Subcutaneous adipose tissue (tissue), 4 donors: ENCODE measurements around the gene NSF. TPM values are rescaled to one million over a fixed set of nuclear protein-coding genes. Genes with fewer than 3 reads are reported as not detected.

ENCODE experiments used
- total RNA-seq, 4 donors: library from RNA; depleted of rRNA; stranded (reverse); fragments of >200 nt; gene quantifications; one replicate each; pipeline ENCODE4 v1.1.0, GENCODE V29; 2016
- TF ChIP-seq, protein P1 (sequence below): fragments of 450-650 bp; IDR thresholded peaks from one replicate; pipeline ENCODE4 v1.5.1; 2016; ENCODE audit warnings: low read depth, mild to moderate bottlenecking, control low read depth, antibody characterized with exemption, moderate library complexity

The NSF gene
- total RNA-seq, 4 donors from 2014 or later = 15.1 to 26.3 (median 19.3) TPM

DNA sequence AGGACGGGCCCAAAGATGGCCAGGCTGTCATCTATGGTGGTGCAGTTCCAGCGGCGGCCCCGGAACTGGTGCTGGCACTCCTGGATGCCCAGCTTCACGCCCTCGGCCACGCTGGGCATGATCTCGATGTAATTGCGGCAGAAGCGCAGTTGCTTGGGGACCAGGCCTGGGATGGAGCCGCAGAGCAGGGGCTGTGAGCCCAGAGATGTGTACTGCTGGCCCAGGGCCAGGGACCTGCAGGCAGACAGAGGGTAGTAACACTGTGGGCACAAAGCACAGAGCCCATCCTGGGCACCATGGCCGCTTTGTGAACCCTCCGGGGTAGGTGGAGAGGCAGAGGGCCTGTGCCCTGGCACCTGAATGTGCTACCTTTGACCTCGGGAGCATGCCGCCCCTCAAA, 183.2 kb downstream of the NSF start:
- TF ChIP-seq, protein P1, sequence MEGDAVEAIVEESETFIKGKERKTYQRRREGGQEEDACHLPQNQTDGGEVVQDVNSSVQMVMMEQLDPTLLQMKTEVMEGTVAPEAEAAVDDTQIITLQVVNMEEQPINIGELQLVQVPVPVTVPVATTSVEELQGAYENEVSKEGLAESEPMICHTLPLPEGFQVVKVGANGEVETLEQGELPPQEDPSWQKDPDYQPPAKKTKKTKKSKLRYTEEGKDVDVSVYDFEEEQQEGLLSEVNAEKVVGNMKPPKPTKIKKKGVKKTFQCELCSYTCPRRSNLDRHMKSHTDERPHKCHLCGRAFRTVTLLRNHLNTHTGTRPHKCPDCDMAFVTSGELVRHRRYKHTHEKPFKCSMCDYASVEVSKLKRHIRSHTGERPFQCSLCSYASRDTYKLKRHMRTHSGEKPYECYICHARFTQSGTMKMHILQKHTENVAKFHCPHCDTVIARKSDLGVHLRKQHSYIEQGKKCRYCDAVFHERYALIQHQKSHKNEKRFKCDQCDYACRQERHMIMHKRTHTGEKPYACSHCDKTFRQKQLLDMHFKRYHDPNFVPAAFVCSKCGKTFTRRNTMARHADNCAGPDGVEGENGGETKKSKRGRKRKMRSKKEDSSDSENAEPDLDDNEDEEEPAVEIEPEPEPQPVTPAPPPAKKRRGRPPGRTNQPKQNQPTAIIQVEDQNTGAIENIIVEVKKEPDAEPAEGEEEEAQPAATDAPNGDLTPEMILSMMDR = no peak

DNA sequence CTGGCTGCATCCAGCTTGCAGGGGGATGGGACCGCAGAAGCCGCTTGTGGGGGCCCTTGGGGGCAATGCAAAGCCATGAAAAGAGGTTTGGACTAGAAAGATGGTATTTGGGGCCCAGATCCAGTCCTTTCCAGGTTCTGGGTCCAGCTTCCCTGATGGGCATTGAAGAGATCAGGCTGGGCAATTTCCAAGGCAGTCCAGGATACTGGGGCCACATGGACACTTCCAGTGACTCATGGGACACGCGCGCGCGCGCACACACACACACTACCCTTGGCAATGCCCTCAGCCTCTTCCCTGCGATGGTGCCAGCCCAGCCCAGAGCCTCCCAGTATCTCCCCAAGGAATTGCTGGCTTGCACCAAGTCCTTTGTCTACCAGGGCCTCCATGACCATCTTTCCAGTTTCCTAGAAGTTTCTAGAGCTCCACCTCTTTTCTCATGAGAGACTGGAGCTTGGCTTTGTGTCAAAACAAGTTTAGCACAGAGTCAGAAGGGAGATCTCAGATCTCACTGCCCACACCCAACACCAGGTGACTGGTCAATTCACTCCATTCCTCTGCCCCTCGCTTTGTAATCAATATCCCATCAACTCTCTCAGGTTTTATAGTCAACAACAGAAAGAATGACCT, 183.8 kb downstream of the NSF start:
- TF ChIP-seq, protein P1 = no peak

DNA sequence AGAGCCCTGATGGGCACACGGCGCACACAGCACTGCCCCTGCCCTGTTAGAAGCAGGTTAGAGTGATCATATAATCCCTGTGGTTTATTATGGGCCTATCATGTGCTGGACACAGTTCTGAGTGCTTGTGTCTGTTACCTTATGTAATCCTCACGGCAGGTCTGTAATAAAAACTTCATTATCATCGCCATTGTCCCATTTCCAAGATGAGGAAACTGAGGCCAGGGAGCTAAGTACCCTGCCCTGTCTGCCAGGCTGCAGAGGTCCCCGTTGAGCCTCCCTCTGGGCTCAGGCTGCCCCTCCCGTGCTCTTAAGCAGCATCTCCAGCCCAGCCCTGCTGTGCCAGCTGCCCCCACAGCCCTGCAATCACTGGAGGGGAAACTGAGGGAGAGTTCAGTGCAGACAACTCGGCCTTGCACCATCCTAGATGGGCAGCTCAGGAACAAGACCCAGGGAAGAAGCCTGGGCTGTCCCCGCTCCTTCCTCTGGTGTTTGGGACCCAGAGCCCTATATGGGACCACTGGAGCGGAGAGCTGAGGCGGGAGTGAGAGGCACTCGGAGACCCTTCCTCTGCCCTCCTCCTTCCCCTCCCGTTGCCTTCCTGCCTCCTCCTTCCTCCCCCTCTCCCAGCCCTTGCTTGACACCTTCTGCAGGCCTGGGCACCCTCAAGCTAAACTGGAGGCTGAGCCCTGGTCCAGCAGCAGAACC, 186.0 kb downstream of the NSF start:
- TF ChIP-seq, protein P1 = no peak

DNA sequence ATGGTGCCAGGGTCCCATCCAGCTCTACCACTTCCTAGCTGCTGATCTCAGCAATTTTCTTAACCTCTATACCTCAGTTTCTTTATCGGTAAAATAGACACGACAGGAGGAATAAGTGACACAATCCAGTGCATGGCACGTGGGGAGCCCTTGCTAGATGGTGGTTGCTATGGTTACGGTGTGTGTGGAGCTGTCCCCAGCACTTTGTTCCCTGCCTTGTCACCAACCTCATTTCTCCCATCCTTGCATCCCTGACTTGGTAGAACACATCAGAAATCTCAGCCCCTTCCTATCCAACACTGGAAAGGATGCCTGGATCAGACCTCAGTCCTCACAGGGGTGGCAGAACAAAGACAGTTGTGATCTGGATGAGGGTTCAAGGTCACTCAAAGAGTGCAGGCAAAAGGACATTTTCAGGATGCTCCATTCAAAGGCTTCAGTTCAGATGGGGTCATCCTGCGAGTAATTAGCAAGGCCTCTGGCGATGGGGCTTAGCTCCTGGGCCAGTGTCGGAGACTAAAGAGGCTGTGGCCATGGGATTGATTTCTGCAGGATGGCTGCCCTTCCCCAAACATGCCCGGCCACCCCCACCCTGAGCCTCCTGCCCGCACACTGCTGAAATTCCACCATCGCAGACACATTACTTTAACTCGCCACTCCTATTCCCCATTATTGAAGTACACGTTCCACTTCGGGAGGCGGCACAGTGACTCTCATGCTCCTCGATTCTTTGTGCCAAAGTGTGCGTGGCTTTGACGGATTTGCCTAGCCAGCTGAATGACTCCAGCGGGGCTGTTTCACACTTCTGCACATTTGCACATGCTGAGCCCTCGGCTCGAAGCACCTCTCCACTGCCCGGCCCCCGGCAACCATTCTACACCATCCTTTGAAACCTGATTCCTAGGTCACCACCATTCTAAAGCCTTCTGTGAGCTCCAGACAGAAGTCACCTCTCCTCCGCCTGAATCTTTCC, 187.8 kb downstream of the NSF start:
- TF ChIP-seq, protein P1 = no peak

DNA sequence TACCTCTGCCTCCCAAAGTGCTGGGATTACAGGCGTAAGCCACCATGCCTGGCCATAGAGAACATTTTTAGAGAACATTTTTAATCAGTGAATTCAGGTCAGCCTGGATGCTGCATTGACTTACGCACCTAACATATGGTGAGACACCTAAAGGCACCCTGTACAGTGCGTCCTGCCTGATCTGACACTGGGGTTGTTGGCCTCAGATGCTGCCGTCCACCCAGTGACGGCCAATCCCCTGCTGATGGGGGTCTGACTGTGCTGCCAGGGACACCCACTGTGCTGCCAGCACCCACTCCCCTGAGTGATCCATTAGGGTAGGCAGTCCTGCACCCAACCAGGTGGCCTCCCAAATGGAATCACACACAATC, 189.5 kb downstream of the NSF start:
- TF ChIP-seq, protein P1 = no peak

DNA sequence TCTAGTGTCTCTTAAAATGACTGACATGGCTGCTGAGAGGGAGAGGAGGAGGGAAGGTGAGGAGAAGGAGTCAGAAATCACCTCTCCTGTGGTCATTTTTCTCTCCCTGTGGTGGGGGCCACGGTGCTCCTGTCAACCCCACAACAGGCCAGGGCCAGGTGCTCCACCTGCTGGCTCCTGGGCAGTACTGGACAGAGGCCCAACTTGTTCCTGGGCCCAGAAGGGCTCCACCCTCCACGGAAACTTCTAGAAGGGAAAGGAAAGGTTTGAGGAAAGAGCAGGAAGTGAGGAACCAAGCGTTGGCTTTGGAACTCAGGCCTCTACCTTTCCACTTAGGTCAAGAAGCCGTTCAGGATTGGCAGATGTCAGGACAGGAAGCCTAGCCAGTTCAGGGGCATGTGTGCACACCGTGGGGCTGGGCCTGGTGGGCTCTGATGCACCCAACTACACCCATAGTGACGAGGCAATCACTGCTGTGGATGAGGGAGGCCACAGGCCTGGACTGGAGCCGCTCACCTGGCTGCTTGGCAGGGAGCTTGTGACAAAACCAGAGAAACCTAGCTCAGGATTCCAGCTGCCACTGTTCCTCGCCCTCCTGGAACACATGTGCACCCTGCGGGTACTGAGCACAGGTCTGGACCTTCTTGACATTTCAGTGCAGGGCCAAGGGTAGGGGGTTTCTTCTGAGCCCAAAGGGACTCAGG, 191.9 kb downstream of the NSF start:
- TF ChIP-seq, protein P1 = no peak
